PC-9 (cell line): ENCODE measurements around the gene TMEM233.

Experiments
- EZH2 ChIP-seq: fragments of 200-600 bp; sonication (generic); IDR thresholded peaks from 2 replicates; pipeline ENCODE4 v1.8.0; 2017; ENCODE audit warnings: antibody characterized with exemption, low read depth
- TF ChIP-seq, protein P1 (sequence below): fragments of 200-600 bp; sonication (generic); conservative IDR thresholded peaks from 2 replicates; pipeline ENCODE4 v1.6.1; 2017; ENCODE audit warnings: mixed run types, antibody characterized with exemption, mild to moderate bottlenecking, moderate library complexity

- no peak for TF ChIP-seq EZH2
- TF ChIP-seq, protein P1, sequence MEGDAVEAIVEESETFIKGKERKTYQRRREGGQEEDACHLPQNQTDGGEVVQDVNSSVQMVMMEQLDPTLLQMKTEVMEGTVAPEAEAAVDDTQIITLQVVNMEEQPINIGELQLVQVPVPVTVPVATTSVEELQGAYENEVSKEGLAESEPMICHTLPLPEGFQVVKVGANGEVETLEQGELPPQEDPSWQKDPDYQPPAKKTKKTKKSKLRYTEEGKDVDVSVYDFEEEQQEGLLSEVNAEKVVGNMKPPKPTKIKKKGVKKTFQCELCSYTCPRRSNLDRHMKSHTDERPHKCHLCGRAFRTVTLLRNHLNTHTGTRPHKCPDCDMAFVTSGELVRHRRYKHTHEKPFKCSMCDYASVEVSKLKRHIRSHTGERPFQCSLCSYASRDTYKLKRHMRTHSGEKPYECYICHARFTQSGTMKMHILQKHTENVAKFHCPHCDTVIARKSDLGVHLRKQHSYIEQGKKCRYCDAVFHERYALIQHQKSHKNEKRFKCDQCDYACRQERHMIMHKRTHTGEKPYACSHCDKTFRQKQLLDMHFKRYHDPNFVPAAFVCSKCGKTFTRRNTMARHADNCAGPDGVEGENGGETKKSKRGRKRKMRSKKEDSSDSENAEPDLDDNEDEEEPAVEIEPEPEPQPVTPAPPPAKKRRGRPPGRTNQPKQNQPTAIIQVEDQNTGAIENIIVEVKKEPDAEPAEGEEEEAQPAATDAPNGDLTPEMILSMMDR, result no peak
These were observed 80.1 kb downstream of the TMEM233 start for GRCh38 chr12:119673634-119674033.
